HG03571 (cell line): ENCODE data around the gene OSBP2.

Experiments used
- ATAC-seq: cut with Tn5 transposase; IDR thresholded peaks from one replicate; pipeline ENCODE4 v1.9.1; 2021; ENCODE audit not compliant: unreplicated experiment

The OSBP2 gene

DNA sequence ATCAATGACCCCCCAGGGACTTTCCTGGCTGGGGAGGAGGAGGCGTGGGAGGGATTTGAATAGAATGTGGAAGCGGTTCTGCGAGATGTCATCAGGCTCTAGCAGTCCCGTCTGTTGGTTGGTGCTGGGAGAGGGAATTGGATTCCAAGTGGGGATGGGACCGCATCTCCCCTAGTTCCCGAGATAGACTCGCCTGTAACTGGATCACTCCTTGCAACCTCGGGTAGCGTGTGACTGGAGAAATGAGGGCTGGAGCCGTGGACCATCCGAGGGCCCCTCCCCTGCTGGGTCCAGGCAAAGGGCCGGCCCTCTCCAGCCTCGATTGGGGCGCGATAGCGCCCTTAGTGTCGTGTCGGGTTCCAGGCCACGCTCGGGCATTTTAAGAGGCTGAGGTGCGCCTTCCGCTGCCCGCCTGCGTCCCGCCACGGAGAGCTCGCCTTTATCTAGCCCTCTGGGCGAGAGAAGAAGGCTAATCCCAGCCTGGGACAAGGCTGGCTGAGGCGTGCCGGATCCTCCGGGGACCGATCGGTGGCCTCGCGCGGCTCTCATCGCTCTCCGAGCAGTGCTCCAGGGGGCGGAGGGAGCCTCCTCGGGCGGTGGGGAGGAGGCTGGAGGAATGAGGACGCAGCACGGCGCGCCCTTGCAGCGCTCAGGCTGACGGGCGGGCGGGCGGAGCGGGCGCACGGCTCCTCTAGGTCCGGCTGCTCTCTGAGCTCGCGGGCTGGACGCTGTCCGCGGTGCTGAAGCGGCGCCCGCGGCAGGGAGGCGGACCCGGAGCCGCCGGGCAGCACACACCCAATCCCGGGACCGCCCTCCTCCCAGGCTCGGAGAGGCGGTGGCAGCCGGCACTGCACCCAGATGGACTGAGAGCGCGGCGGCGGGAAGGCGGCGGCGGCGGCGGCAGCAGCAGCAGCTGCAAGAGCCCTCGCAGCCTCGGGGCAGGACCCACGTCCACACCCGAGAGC lies 107.8 kb downstream of the OSBP2 start:
- no peak for ATAC-seq

DNA sequence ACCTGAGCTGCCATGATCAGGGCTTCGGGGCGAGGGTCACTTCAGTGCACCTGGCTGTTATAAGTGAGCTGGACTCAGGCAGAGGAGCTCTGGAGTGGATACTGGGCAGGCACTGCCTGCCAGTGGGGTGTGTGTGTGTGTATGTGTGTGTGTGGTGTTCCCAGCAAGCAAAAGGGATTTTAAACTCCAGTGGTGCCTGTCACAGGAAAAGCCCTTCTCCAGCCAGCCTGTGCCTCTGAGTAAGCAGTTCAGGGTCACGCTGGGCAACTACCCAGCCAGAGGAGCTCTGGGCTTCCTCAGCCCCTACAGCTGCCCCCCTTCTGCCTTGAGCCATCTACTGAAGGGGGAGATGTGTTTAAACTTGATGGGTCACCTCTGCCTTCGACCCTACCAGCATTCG lies 109.0 kb downstream of the OSBP2 start:
- no peak for ATAC-seq

DNA sequence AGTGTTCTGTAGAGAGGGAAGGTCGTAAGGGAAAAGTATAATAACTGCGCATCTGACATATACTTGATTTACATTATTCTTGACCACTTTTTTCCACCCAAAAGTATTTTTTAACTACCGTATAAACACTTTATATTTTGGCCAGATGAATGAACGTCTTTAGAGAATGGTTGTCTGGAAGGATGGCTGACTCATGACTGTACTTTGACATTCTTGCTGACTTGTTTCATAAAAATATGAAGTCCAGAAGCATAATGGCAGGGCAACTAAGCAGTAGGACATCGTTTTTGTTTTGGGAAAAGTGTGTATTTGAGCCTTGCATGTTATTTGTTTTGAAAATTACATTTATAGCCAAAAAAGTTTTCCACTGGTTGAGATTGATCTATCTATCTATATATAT lies 110.0 kb downstream of the OSBP2 start:
- ATAC-seq, result no peak

DNA sequence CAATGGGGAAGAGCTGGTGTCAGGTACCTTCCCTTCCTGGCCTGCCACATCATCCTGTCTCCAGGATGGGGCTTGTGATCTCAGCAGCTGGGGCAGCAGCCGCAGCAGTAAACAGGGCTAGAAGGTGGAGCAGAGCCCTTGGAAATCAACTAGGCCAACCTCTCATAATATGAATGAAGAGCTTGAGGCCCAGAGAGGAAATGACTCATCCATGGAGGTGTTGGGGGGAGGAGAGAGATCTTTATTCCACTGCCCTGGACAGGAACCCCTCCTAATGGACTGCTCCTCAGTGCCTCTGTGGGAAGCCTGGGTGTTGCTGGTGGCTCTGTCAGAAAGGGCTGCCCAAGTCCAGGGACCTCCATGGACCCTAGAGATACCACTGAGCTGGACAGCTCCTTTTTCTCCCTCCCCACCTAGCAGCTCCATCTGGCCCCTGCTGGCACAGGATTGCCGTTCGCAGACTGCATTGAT lies 111.8 kb downstream of the OSBP2 start:
- ATAC-seq, result no peak

DNA sequence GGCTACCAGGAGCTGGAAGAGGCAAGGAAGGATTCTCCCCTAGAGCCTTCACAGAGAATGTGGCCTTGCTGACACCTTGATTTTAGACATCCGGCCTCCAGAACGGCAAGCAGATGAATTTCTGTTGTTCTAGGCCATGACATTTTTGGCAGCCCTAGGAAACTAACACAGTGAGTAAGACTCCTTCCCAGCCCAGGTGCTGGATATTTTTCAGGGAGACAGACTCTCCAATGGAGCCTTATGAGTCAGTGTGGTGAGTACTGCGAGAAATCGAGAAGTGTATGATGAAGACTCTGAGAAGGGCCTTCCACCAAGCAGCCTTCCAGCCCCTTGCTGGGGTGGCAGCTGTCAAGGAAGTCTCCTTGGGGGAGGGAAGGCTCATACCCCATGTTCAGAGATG lies 114.4 kb downstream of the OSBP2 start:
- ATAC-seq, result no peak

DNA sequence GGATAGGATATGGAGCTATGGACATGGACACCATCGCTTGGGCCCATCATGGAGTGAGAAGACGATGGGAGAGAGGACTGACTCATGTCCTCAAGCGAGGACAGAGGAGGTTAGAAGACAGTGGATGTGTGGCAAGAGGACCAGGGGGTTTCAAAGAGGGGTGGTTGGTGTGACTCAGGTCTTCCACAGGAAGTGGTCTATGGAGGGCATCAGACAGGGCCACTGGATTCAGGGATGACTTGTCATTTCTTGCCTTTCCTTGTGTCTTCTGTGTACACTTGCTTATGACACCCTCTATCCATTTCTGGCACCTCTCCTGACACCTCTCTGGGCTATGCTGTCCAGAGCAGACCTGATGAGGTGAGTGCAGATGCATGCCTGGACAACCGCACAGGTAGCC lies 115.4 kb downstream of the OSBP2 start:
- no peak for ATAC-seq

DNA sequence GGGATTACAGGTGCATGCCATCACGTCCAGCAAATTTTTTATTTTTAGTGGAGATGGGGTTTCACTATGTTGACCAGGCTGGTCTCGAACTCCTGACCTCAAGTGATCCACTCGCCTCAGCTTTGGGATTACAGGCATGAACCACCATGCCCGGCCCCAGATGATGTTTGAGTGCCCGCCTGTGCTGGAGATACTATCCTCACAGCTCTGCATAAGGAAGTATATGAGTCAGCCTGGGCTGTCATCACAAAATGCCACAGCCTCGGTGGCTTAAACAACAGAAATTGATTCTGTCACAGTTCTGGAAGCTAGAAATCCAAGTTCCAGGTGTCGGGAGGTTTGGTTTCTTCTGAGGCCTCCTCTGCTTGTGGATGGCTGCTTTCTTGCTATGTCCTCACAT lies 119.3 kb downstream of the OSBP2 start:
- ATAC-seq, result no peak

DNA sequence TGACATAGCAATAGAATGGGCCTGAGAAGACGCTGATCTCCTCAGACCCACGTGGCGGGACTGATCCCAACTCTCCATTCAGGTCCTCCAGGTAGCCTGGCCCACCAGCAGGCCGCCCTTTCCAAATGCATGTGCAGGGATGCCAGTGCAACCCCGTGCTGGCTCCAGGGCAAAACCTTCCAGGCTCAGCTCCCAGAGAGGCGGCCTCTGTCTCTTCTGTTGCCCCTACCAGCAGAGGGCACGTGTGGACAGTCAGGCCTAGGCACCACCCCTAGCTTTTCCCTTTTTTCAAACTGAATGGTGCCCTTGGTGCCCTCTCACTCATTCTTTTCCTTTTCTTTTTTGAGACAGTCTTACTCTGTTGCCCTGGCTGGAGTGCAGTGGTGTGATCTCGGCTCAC lies 121.7 kb downstream of the OSBP2 start:
- no peak for ATAC-seq

DNA sequence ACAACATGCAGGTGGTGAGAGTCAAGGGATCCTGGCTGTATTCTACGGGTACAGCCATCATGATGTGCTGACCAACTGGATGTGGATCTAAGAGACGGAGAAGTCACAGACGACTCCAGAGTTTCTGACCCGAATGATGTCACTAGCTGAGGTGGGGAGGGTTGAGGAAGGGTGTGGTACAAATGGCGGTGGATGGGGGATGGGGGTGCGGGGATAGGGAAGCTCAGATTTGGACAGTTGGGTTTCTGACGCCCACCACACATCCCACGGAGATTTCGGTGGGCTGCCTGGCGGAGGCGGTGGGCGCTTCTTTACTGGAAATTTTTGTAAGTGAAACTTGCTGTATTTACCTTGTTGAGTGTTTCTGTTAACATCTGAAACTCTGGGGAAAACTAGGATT lies 126.7 kb downstream of the OSBP2 start:
- no peak for ATAC-seq

DNA sequence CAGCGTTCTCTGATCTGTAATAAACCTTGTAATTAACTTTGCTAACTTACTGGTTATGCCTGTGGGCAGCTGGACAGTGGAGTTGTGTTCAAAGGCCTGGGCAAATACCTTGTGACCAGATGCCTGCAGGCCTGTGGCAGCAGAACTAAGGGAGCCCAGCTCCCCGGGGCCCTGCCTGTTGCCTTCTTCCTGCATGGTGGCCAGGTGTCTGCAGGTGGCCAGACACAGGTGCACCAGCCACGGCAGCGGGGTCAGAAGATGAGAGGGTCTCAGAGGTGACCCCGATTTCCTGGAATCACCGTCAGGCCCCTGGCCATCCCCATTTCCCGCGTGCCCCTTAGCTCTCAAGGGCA lies 127.2 kb downstream of the OSBP2 start:
- no peak for ATAC-seq

DNA sequence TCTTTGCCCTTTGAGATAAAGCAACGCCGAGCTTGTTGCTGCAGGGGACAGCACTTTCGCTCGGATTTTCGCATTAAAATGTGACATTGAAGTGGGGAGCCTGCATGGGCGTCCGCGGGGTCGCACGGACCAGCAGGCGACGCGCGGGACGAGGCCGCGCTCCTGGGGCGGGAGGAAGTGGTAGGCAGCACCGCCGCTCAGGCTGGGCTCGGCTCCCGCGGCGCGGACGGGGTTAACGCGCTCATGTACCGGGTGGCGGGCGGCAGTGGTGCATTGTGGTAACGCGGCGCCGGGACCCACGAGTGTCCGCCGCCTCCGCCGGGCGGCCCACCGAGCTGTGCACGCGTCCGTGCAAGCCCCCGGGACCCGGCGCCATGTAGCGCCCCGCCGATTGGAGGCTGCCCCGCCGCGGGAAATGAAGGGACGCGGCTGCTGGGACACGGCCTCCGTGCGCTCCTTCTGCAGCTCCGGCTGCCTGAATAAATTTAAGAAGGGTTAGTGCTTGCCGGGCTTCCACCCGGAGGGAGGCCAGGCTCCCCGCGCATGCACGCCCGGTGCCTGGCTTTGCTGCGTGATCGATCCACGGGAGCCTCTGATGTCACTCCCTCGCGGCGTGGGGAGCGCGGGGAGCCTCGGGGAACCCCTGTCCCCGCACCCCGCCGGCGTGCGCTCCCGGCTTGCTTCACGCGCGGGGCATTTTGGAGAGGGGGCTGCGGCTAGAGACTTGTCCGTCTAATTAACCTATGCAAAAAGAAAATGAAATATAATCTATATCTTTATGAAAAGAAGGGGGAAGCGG lies 127.7 kb downstream of the OSBP2 start:
- no peak for ATAC-seq

DNA sequence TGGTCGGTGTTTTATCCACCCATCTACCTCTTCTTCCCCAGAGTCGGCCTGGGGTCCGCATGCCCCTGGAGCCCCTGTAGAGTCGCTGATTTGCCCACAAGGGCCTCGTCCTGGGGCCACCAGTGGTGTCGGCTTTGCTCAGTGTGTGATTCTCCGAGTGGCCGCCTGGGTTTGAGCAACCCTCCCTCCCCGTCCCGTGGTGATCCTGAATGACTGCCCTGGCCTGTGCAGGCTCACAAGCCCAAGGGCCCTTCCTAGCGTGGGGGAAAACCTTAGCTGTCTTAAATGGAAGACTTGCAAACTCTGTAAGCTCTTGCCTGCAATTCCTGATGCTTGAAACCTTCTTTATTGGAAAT lies 128.3 kb downstream of the OSBP2 start:
- ATAC-seq, result no peak

DNA sequence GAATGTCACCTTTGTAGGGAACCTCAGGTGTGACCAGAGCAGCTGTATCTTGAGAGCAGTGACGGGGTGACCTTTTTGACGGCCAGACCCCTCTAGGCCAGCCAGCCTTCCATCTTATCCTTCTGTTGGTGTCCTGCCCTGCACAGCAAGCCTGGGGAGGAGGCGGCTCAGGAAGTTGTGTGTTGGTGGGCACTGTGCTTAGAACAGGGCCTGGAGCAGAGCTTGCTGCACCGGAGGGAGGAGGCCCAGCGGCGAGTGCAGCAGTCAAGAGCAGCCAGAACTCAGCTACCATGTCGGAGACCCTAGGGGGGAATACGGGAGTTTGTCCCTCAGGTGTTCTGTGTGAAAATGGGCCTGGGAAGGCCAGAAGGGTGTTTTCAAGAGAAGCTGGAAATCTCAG lies 129.4 kb downstream of the OSBP2 start:
- ATAC-seq, result no peak

DNA sequence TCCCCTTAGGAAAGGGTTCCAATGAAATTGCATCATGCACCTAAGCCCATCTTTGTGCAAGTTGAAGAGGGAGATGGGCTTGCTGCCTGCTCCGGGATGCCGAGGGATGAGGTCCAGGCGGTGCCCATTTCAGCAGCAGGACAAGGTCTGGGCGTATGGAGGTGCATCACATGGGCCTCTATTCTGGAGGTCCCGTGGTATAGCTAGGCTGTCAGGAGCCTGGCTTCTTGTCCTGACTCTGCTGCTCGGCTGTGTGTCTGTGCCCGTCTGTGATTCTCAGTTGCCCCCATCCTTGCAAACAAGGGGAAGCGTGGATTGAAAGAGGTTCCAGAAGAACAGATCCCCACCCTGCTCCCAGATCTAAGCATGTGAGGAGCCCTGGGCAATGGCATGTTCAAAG lies 130.0 kb downstream of the OSBP2 start:
- no peak for ATAC-seq

DNA sequence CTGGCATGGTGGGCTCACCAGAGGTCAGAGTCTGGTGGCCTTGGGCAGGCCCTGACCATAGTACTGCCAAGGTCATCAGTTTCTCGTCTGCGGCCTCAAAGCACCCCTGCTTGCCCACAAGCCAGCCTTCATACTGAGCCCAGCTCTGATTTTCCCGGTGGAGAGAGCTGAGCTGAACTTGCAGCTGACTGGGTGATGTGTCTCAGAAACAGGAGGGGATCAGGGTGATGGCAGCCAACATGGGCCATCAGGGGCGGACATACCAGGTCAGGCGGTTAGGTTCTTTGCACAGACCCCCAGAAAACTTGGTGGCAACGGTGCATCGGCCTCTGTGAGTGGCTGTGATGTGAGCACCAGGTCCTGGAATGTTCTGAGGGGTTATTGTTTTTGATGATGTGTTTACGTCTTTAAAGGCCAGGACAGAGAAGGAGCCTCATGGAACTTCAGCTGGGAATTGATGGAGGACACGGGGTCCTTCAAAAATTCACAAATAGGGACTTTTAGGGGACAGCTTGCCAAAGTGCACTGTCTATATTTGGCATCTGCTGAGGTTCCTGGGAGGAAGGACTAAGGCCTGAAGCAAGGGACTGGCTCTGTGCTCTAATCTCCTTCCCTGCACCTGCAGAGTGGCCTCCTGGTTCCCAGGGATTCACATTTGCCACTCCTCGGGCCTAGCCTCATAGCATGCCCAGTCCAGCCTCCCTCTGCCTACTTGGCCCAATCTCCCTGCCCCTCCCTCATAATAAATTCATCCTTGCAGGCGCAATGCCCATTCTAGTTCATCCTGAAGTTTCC lies 131.2 kb downstream of the OSBP2 start:
- ATAC-seq, result no peak

DNA sequence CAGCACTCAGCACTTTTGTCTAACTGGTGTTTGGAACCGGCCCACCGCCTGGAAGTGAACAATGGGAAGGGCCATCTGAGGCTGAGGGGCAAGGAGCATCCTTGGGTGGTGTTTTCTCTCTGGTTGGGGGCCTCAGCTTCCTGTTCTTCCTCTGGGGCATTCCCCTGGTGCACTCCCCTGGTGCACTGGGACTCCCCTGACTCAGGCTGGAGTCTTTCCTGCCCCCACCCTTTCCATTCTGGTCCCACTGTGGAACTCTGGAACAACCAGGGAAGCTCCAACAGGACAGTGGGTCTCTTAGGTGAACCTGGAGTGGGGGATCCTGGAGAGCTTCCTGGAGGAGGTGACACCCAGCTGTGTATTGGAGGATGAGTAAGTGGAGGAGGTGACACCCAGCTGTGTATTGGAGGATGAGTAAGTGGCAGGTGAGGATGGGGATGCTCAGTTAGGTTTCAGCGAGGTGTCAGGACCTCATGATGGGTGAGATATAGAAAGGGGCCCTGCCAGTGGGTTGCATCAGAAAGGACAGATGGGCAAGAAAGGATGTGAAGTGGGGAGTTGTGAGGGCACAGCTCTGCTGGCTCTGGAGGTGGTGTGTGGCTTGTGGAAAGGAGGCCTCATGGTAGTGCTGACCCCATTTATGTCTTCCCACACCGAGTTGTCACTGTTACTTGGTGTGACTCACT lies 132.1 kb downstream of the OSBP2 start:
- ATAC-seq, result no peak

DNA sequence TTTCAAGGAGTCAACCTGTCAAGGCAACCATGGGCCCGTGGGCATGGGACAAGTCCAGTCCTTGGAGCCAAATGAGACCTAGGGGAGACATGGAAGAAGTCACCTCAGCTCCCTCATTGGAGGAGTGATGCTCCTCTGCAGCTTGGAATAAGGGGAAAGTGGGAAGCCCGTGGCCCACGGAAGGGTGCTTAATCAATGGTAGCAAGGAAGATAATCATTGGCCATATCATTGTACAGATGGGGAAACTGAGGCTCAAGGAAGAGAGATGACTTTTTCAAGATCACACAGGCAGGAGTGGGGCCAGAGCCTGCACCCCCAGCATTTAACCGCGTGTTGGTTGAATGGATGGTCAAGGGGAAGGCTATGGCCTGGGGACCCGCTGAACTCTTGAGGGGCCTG lies 133.0 kb downstream of the OSBP2 start:
- no peak for ATAC-seq

DNA sequence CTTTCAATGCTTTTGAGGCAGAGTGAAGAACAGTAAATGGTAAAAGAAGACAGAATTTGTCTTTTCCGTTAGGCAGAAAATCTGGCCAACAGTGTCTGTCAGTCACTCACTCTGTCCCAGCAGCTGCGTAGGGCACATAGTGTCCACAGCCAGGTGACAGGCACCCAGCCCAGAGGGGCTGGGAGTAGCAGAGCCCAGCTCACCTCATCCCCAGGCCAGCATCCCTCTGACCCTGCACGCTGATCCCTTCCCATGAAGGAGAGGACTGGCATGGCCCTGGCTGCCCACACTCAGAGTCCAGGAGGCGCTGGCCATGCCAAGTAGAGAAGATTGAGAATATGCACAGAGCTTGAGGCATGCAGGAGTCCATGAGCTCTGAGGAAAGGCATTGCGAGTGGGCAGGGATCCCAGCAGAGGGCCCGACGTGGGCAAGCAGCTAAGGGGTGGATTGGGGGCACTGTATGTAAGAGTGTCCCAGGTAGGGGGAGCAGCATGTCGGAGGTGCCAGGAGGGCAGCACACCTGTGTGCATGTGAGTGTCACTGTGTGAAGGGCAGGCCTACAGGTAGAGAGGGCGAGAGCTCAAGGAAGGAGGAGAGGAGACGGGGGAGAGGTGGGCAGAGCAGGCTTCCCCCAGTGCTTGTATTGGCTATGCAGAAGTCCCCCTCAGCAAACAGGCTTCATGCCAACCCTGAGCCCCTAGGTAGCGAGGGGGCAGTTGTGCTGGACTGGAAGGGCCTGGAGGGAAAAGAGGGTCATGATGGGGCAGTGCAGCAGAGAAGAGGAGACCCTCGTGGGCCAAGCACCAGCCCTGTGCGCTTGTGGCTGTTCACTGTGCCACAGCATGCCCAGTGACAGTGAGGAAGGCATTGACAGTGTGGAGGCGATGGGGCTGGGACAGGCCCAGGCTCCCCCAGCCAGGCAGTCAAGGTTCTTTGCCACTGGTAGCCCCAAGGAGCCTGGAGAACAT lies 133.8 kb downstream of the OSBP2 start:
- ATAC-seq, result no peak

DNA sequence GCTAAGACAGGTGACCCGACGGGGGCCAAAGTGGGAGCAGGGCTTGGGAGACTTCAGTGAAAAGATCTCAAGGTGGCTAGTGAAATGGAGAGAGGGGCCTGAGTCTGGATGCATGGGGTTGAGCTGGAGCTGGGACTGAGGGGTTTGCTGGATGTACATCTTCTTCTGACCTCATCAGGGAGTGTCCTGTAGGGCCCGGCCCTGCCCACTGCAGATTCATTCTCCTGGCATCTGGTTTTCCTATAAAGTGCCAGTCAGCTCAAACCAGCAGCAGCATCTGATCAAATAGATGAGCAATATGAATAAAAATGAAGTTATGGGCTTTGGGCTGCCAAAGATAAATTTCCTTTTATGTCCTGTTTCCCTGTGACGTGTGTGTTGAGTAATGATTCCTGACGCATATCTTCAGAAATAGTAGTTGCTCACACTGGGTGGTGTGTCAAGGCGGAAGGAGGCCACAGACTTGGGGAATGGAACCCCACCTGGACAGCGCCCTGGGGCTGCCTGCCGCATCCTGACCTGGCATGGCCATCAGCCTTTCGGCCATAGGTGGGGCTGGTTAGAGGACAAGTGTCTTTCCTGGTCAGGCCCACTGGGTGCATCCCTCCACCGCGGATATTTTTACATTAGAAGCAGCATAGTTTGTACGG lies 135.4 kb downstream of the OSBP2 start:
- ATAC-seq, result no peak
